LNCaP clone FGC (cell line): ENCODE results near the gene GSTM2.
"Not testable (repeated sequence)": the region's sequence is repeated elsewhere in the genome, so short reads cannot be mapped to it uniquely, and the experiment has no call there.

ENCODE experiments used
- DNase-seq: peaks from one replicate; pipeline ENCODE4 v3.0.0-alpha.2; 2011; ENCODE audit warnings: low read depth
- H3K4me3 ChIP-seq: 2 replicates; pipeline ENCODE4 v1.5.1; 2011; ENCODE audit warnings: mild to moderate bottlenecking, low read depth, low read length, control low read depth
- TF ChIP-seq, protein P1 (sequence below): IDR thresholded peaks from 2 replicates; pipeline ENCODE4 v1.5.1; 2012; ENCODE audit warnings: mild to moderate bottlenecking; ENCODE audit not compliant: control insufficient read depth, insufficient read depth; ENCODE audit errors: extremely low read depth

The GSTM2 gene

GRCh38 chr1:109689844-109690405 lies 22.1 kb downstream of the GSTM2 start:
- TF ChIP-seq, protein P1, sequence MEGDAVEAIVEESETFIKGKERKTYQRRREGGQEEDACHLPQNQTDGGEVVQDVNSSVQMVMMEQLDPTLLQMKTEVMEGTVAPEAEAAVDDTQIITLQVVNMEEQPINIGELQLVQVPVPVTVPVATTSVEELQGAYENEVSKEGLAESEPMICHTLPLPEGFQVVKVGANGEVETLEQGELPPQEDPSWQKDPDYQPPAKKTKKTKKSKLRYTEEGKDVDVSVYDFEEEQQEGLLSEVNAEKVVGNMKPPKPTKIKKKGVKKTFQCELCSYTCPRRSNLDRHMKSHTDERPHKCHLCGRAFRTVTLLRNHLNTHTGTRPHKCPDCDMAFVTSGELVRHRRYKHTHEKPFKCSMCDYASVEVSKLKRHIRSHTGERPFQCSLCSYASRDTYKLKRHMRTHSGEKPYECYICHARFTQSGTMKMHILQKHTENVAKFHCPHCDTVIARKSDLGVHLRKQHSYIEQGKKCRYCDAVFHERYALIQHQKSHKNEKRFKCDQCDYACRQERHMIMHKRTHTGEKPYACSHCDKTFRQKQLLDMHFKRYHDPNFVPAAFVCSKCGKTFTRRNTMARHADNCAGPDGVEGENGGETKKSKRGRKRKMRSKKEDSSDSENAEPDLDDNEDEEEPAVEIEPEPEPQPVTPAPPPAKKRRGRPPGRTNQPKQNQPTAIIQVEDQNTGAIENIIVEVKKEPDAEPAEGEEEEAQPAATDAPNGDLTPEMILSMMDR, result no peak
- no peak overlapping the region for H3K4me3 ChIP-seq
- no peak for DNase-seq

GRCh38 chr1:109691759-109692158 lies 23.9 kb downstream of the GSTM2 start:
- no peak overlapping the region for H3K4me3 ChIP-seq
- no peak for DNase-seq
- TF ChIP-seq, protein P1, result no peak

- DNase-seq, H3K4me3 ChIP-seq: not testable (repeated sequence)
Observed at GRCh38 chr1:109694400-109694799, 26.5 kb downstream of the GSTM2 start.

GRCh38 chr1:109695138-109695537 lies 27.3 kb downstream of the GSTM2 start:
- not testable (repeated sequence) for H3K4me3 ChIP-seq, DNase-seq

- no peak overlapping the region for H3K4me3 ChIP-seq
- TF ChIP-seq, protein P1, result no peak
- DNase-seq, result no peak
Observed at GRCh38 chr1:109697066-109697465, 29.2 kb downstream of the GSTM2 start.

- not testable (repeated sequence) for DNase-seq, H3K4me3 ChIP-seq
Observed at GRCh38 chr1:109697861-109698260, 30.0 kb downstream of the GSTM2 start.

- DNase-seq, H3K4me3 ChIP-seq: not testable (repeated sequence)
Observed at GRCh38 chr1:109702940-109703339, 35.1 kb downstream of the GSTM2 start.

DNA sequence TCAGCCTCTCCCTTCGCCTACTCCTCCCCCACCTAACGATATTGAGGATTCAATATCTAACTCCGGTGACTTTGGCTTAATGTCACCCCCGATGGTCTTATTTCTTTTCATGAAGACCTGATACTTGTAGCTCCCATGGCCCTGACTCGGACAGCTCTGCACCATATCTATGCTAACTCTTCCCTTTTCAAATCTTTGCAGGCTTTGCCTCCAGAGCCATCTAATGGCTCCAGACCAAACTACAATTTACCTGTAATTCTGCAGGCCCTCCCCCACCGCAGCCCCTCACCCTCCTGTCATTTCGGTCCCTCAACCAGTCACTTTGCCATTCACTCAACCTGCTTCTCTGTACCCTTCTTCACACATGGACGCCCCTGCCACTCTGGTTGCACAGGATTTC lies 36.3 kb downstream of the GSTM2 start:
- TF ChIP-seq, protein P1, result 0 out of 2 replicates have a peak, but pooled peaks have one; percentile 9
- DNase-seq, result no peak
- no peak overlapping the region for H3K4me3 ChIP-seq

DNA sequence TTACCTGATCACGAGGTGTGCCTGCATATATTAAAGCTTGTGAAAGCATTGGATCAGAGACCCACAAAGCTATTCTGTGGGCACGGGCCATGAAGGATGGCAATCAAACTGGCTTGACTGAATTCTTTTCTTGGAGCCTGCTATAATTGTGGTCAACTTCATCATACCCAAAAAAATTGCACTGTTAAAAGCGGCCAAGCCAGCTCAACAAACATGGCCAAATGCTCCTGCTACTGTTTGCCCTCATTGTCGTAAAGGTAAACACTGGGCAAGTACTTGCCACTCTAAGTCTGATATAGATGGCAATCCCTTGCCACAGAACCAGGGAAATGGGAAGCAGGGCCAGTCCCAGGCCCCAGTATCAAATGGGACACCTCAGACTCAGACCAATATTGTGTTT lies 37.6 kb downstream of the GSTM2 start:
- DNase-seq, result peak; percentile 38
- TF ChIP-seq, protein P1, result no peak
- H3K4me3 ChIP-seq, result no peak overlapping the region

DNA sequence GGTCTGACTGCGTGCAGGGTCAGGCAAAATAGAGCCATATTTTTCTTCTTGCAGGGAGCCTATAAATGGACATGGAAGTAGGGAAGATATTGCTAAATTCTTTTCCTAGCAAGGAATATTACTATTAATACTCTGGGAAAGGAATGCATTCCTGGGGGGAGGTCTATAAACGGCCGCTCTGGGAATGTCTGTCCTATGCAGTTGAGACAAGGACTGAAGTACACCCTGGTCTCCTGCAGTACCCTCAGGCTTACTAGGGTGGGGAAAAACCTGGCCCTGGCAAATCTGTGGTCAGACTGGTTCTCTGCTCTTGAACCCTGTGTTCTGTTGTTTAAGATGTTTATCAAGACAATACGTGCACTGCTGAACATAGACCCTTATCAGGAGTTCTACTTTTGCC lies 41.1 kb downstream of the GSTM2 start:
- not testable (repeated sequence) for H3K4me3 ChIP-seq, DNase-seq

- H3K4me3 ChIP-seq, DNase-seq: not testable (repeated sequence)
Observed at GRCh38 chr1:109709822-109710221, 42.0 kb downstream of the GSTM2 start.

DNA sequence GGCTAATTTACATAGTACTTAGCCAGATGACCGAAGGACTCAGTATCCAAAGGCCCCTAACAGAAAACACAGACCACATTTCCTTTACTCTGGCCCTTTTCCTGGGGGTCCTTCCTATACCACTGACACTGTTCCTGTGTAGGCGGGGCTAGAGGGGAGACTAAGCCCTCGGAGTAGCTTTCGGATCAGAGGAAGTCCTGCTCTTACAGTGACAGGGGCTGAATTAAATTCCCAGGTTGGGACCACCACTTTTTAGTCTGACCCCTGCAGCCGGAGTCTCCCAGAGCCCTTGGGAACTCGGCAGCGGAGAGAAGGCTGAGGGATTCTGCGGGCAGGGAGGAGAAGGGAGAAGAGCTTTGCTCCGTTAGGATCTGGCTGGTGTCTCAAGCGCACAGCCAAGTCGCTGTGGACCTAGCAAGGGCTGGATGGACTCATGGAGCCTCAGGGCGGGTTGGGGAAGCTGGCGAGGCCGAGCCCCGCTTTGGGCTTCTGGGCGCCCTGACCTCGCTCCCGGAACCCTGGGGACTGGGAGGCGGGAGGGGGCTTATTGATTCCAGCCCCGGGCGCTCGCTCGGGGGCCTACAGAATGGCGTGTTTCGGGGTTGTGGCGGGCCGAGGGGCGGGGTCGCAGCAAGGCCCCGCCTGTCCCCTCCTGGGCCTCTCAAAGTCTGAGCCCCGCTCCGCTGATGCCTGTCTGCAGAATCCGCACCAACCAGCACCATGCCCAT lies 43.9 kb downstream of the GSTM2 start, which contains the start of gene GSTM5:
Gene GSTM5, plus strand, starts transcription at position 659 of the 728 bp plus-strand sequence. Its CDS starts 62 bp downstream, at position 721.
- H3K4me3 ChIP-seq, DNase-seq: not testable (repeated sequence)
